ENCODE results near the gene SBNO1.

The SBNO1 gene

GRCh38 chr12:123270214-123271000 lies 94.2 kb downstream of the SBNO1 start (continued):
- TF ChIP-seq ZNF214 (tag by site-specific recombination; IDR thresholded peaks at IDR 0.05; ENCODE audit: borderline replicate concordance) (no peak), ZNF654 (tag by site-specific recombination; IDR thresholded peaks at IDR 0.05; ENCODE audit: low read depth) (no peak), ZNF416 (tag by site-specific recombination; IDR thresholded peaks at IDR 0.05) (no peak), ZNF112 (tag by site-specific recombination; IDR thresholded peaks at IDR 0.05) (no peak), ZSCAN16 (tag by site-specific recombination; IDR thresholded peaks at IDR 0.05) (no peak), ZNF664 (tag by site-specific recombination; IDR thresholded peaks at IDR 0.05) (no peak), EGR2 (tag by site-specific recombination; IDR thresholded peaks at IDR 0.05; ENCODE audit: low read depth) (no peak), ZNF324 (tag by site-specific recombination; IDR thresholded peaks at IDR 0.05) (no peak), ZNF513 (tag by site-specific recombination; IDR thresholded peaks at IDR 0.05) (no peak), ZNF645 (tag by site-specific recombination; IDR thresholded peaks at IDR 0.05) (no peak), ZNF311 (tag by site-specific recombination; IDR thresholded peaks at IDR 0.05; ENCODE audit: borderline replicate concordance) (no peak), ZBTB20 (tag by site-specific recombination; IDR thresholded peaks at IDR 0.05) (peak; percentile 93), ZNF791 (tag by site-specific recombination; IDR thresholded peaks at IDR 0.05) (no peak), ZBTB10 (tag by site-specific recombination; IDR thresholded peaks at IDR 0.05) (peak; percentile 60), ZNF133 (tag by site-specific recombination; IDR thresholded peaks at IDR 0.05) (no peak), YY2 (tag by site-specific recombination; IDR thresholded peaks at IDR 0.05) (no peak), ZNF837 (tag by site-specific recombination; IDR thresholded peaks at IDR 0.05) (no peak), ZEB2 (tag by site-specific recombination; IDR thresholded peaks at IDR 0.05) (peak; percentile 60), MYNN (tag by site-specific recombination; IDR thresholded peaks at IDR 0.05; ENCODE audit: borderline replicate concordance) (no peak), ZNF148 (tag by site-specific recombination; IDR thresholded peaks at IDR 0.05; ENCODE audit: borderline replicate concordance) (no peak), HIC1 (tag by site-specific recombination; IDR thresholded peaks at IDR 0.05) (no peak), ZNF777 (tag by site-specific recombination; IDR thresholded peaks at IDR 0.05; ENCODE audit: borderline replicate concordance) (no peak), ZSCAN5A (tag by site-specific recombination; IDR thresholded peaks at IDR 0.05) (no peak), ATF2 (tag by site-specific recombination; IDR thresholded peaks at IDR 0.05; ENCODE audit: low read depth) (no peak), ZNF639 (tag by site-specific recombination; IDR thresholded peaks at IDR 0.05) (no peak)

All from HEK293 (cell line).